Glutamatergic neuron (in vitro differentiated cells): Measurements from ENCODE around the gene NOTCH1. TPM values are rescaled to one million over a fixed set of nuclear protein-coding genes. Genes with fewer than 3 reads are reported as not detected.

Source experiments
- DNase-seq: peaks from one replicate; pipeline ENCODE4 v3.0.0; 2022
- H3K27ac Mint-ChIP-seq: one replicate; pipeline ENCODE4 v1.8.0; 2020; ENCODE audit warnings: mild to moderate bottlenecking, mixed read lengths, inconsistent platforms; ENCODE audit not compliant: unreplicated experiment
- H3K27me3 Mint-ChIP-seq: one replicate; pipeline ENCODE4 v1.8.0; 2020; ENCODE audit warnings: mild to moderate bottlenecking, moderate library complexity, mixed read lengths, inconsistent platforms; ENCODE audit not compliant: unreplicated experiment
- H3K36me3 Mint-ChIP-seq: one replicate; pipeline ENCODE4 v1.8.0; 2020; ENCODE audit warnings: mild to moderate bottlenecking, mixed read lengths, inconsistent platforms; ENCODE audit not compliant: unreplicated experiment
- H3K4me1 Mint-ChIP-seq: one replicate; pipeline ENCODE4 v1.8.0; 2020; ENCODE audit warnings: mild to moderate bottlenecking, low read depth, mixed read lengths, inconsistent platforms; ENCODE audit not compliant: unreplicated experiment
- H3K4me3 Mint-ChIP-seq: one replicate; pipeline ENCODE4 v1.8.0; 2020; ENCODE audit warnings: mild to moderate bottlenecking, mixed read lengths, inconsistent platforms; ENCODE audit not compliant: unreplicated experiment
- H3K9me3 Mint-ChIP-seq: one replicate; pipeline ENCODE4 v1.8.0; 2020; ENCODE audit warnings: mild to moderate bottlenecking, moderate library complexity, mixed read lengths, inconsistent platforms; ENCODE audit not compliant: unreplicated experiment
- total RNA-seq: library from RNA; stranded (reverse); fragmentation: NEBNext Ultra II Directional; extraction: Animal tissue kit (Norgen Biotek cat#: 25700); gene quantifications from one replicate; pipeline ENCODE4 v1.2.1, GENCODE V29; 2021; ENCODE audit not compliant: unreplicated experiment
- TF ChIP-seq, protein P1 (sequence below): fragments of 200-600 bp; sonication (generic); IDR thresholded peaks from one replicate; pipeline ENCODE4 v1.5.0; 2021; ENCODE audit not compliant: partially characterized antibody, unreplicated experiment

The NOTCH1 gene
- total RNA-seq, 1 donor from 2014 or later: 64.2 TPM

DNA sequence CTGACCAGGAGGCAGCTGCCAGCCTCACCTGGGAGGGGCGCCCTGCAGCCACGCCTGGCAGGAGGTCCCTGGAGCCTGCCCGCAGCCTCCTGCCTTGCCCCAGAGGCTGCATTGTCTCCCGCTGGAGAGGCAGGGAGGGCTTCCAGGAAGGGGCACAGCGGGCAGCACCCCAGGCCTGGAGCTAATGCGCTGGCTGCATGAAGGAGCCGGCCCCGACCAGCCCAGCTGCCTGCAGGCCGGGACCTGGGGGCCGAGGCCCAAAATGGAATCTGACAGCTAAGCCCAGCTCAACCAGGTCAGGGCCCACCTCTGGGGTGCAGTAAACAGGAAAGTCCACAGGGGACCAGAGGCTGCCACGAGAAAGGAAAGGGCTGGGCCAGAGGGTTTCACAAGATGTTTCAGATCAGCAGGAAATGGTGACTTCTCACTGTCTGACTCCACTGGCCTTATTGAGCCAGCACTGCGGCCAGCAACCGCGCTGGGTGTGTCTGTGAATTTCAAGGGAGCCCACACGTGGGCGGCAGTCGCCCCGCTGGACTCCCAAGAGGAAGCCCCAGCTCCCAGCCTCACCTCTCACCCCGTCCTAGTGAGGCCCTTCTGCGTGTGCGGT lies 18.6 kb upstream of the NOTCH1 start:
- Mint-ChIP-seq H3K27ac (no peak overlapping the region), H3K27me3 (peaks cover 2% of the 10 kb centered on the region), H3K9me3 (peaks cover 3% of the 10 kb centered on the region), H3K4me1 (peaks cover 7% of the 10 kb centered on the region), H3K4me3 (no peak overlapping the region), H3K36me3 (peaks cover 7% of the 10 kb centered on the region)
- DNase-seq: no peak
- TF ChIP-seq, protein P1, sequence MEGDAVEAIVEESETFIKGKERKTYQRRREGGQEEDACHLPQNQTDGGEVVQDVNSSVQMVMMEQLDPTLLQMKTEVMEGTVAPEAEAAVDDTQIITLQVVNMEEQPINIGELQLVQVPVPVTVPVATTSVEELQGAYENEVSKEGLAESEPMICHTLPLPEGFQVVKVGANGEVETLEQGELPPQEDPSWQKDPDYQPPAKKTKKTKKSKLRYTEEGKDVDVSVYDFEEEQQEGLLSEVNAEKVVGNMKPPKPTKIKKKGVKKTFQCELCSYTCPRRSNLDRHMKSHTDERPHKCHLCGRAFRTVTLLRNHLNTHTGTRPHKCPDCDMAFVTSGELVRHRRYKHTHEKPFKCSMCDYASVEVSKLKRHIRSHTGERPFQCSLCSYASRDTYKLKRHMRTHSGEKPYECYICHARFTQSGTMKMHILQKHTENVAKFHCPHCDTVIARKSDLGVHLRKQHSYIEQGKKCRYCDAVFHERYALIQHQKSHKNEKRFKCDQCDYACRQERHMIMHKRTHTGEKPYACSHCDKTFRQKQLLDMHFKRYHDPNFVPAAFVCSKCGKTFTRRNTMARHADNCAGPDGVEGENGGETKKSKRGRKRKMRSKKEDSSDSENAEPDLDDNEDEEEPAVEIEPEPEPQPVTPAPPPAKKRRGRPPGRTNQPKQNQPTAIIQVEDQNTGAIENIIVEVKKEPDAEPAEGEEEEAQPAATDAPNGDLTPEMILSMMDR: no peak

DNA sequence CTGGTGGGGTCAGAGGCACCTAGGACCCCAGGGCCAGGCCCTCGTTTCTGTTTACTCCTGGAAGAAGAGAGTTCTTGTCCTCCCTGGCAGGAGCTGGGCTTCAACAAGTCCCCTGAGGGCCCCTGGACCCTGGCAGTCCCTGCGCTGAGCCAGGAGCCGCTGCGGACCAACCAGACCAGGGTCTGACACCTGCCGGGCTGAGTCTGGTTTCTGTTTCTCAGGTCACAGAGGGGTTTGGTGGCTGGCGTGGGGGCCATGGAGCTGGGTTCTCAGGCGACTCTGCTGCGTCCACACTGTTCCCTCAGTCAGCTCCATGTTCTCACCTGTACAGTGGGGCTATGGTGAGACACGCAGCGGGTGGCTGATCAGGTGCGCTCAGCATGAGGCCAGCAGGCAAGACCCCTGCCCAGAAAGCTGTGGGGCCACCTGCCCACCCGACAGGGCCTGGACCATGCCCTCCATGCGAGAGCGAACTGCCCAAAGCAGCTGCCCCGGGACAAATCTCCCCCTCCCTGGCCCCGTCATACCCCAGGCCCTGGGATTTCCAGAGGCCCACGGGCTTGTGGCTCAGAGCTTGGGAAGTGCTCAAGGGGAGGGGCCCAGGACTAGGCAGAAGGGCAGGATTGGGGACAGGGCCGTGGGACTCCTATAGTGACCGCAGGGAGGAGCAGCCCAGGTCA lies 17.9 kb upstream of the NOTCH1 start:
- peaks cover 7% of the 10 kb centered on the region for H3K4me1 Mint-ChIP-seq
- no peak overlapping the region for H3K27ac Mint-ChIP-seq
- H3K9me3 Mint-ChIP-seq: peaks cover 3% of the 10 kb centered on the region
- H3K4me3 Mint-ChIP-seq: no peak overlapping the region
- peaks cover under 1% of the 10 kb centered on the region for H3K27me3 Mint-ChIP-seq
- peaks cover 9% of the 10 kb centered on the region for H3K36me3 Mint-ChIP-seq
- TF ChIP-seq, protein P1: no peak
- DNase-seq: no peak

DNA sequence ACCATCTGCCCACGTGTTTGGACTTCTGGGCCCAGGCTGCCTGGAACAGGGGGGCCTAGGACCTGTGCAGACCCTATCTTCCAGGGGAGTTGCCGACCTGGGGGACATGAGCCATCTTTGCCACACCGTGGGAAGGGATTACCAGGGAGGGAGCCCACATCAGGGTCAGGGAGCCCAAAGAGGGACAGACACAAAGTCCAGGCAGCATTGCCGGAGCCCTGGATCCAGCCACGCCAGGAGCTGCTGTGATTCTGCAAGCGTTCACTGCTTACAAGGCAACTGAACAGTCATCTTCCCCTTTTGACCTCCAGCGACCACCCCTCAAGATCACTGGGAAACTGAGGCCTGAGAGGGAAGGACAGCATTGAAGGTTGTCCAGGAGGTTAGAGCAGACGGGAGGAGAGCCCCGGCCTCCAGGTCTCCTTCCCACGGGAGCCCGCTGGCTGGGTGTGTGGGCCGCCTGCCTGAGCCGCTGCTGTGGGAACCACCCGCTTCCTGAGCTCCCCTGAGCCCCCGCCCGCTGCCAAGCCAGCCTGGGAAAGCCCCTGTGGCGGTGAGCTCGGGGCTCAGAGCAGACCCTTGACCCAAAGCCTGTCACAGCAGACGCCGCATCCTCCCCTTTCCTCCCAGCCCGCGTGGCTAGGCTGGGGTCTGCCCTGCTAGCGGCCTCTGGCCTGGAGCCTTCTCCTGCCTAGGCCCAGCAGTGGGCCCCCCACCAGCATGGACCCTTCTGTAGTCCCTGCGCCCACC lies 17.1 kb upstream of the NOTCH1 start:
- Mint-ChIP-seq H3K27me3 (peaks cover 4% of the 10 kb centered on the region), H3K27ac (no peak overlapping the region), H3K4me3 (no peak overlapping the region), H3K4me1 (peaks cover 7% of the 10 kb centered on the region), H3K36me3 (peaks cover 14% of the 10 kb centered on the region), H3K9me3 (peaks cover 6% of the 10 kb centered on the region)
- TF ChIP-seq, protein P1: no peak
- no peak for DNase-seq

DNA sequence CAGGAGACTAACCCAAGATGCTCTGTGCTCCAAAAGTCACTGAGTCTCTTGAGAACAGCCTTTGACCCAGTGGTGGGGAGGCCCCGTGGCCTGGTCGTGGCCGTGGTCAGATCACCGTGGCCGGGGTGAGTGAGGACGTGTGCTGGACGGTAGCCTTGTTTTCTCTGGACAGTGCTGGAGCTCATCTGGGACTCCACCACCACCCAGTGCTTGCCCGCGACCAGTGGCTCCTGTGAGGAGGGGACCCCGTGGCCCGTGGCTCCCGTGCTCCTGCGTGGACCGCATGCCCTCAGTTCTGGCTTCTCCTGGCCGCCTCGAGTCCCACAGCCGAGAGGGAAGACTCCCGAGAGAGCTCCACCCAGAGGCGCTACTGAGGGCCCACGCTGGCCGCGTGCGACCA lies 15.9 kb upstream of the NOTCH1 start:
- TF ChIP-seq, protein P1: no peak

More for the DNA sequence above, 15.9 kb upstream of the NOTCH1 start:
- H3K27ac Mint-ChIP-seq: no peak overlapping the region
- peaks cover 6% of the 10 kb centered on the region for H3K9me3 Mint-ChIP-seq
- no peak overlapping the region for H3K4me3 Mint-ChIP-seq
- H3K36me3 Mint-ChIP-seq: peaks cover 14% of the 10 kb centered on the region
- H3K4me1 Mint-ChIP-seq: peaks cover 7% of the 10 kb centered on the region
- H3K27me3 Mint-ChIP-seq: peaks cover 4% of the 10 kb centered on the region
- DNase-seq: no peak
